HG02759 (cell line): ENCODE data around the gene FURIN.
"Not testable (repeated sequence)": the region's sequence is repeated elsewhere in the genome, so short reads cannot be mapped to it uniquely, and the experiment has no call there.

Experiments used
- ATAC-seq: cut with Tn5 transposase; IDR thresholded peaks from one replicate; pipeline ENCODE4 v1.9.1; 2021; ENCODE audit warnings: mild to moderate bottlenecking, moderate library complexity; ENCODE audit not compliant: unreplicated experiment

The FURIN gene

GRCh38 chr15:90868261-90868689 is at the start of gene FURIN:
TSS of gene FURIN (plus strand) at chr15:90868588. CDS start at chr15:90875741, 7,153 bp downstream.
- ATAC-seq, result no peak

- no peak for ATAC-seq
These were observed 49.0 kb upstream of the FURIN start for GRCh38 chr15:90819390-90819789.

GRCh38 chr15:90819850-90820249 is 48.5 kb upstream of the FURIN start:
- ATAC-seq, result no peak

GRCh38 chr15:90820481-90820880 is 47.9 kb upstream of the FURIN start:
- no peak for ATAC-seq

- no peak for ATAC-seq
These were observed 46.0 kb upstream of the FURIN start for GRCh38 chr15:90822204-90822955.

GRCh38 chr15:90823455-90823974 is 44.9 kb upstream of the FURIN start:
- no peak for ATAC-seq

- ATAC-seq, result not testable (repeated sequence)
These were observed 43.1 kb upstream of the FURIN start for GRCh38 chr15:90825115-90825899.

- not testable (repeated sequence) for ATAC-seq
These were observed 42.0 kb upstream of the FURIN start for GRCh38 chr15:90826206-90826885.

- ATAC-seq, result no peak
These were observed 41.4 kb upstream of the FURIN start for GRCh38 chr15:90826886-90827435.

GRCh38 chr15:90828111-90828510 is 40.3 kb upstream of the FURIN start:
- no peak for ATAC-seq

- no peak for ATAC-seq
These were observed 39.3 kb upstream of the FURIN start for GRCh38 chr15:90829126-90829525.

- peak; percentile 78 for ATAC-seq
These were observed 38.4 kb upstream of the FURIN start for GRCh38 chr15:90829942-90830440.

GRCh38 chr15:90834626-90835025 is 33.8 kb upstream of the FURIN start:
- ATAC-seq, result no peak

GRCh38 chr15:90836296-90836871 is 32.0 kb upstream of the FURIN start:
- ATAC-seq, result no peak

- ATAC-seq, result no peak
These were observed 31.3 kb upstream of the FURIN start for GRCh38 chr15:90837094-90837493.

GRCh38 chr15:90838139-90838538 is 30.2 kb upstream of the FURIN start:
- ATAC-seq, result peak; percentile 57

- no peak for ATAC-seq
These were observed 29.8 kb upstream of the FURIN start for GRCh38 chr15:90838544-90838943.

GRCh38 chr15:90839187-90840071 is 29.0 kb upstream of the FURIN start:
- ATAC-seq, result peak; percentile 83

GRCh38 chr15:90840157-90840855 is 28.1 kb upstream of the FURIN start:
- ATAC-seq, result no peak
